Testis (tissue), 2 donors: ENCODE results near the gene TAF13.

Source experiments
- POLR2A ChIP-seq: fragments of 450-650 bp; IDR thresholded peaks from one replicate; pipeline ENCODE4 v1.6.1; 2017; ENCODE audit warnings: antibody characterized with exemption, mild to moderate bottlenecking, moderate library complexity
- TF ChIP-seq, protein P1 (sequence below), 3 experiments: fragments of 450-650 bp in 2 of 3; fragments of 200-600 bp in 1 of 3; sonication (generic) in 1 of 3; IDR thresholded peaks; one replicate each; pipeline ENCODE4 v1.5.1; 2016 to 2019; ENCODE audit warnings: antibody characterized with exemption in 3 of 3, mild to moderate bottlenecking in 2 of 3, moderate library complexity in 1 of 3

DNA sequence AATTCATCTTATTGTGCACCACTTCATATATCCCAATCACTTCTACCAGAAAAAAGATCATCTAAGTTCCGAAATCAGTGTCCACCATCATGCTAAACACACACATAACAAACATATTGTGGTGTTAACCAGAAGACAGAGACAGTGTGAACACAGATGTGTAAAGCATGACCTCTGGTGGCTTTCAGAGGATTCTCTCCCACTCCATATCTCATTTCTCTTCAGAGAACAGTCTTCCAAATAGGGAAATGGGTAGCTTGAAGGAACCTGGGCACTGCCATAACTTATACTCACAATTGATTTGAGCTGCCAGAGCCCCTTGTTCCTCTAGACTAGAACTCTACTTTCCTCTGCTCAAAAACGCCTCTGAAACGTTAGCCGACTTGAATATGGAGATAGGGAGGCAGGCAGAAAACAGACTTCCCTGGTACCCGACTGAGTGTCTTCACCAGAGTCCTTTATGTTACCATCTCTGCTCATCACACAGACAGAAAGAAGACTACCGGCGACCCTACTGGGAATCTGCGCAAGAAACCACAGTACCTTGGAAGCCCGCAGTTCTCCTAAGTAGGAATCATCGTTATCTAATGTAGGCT is 36.4 kb upstream of the TAF13 start:
- TF ChIP-seq, protein P1, sequence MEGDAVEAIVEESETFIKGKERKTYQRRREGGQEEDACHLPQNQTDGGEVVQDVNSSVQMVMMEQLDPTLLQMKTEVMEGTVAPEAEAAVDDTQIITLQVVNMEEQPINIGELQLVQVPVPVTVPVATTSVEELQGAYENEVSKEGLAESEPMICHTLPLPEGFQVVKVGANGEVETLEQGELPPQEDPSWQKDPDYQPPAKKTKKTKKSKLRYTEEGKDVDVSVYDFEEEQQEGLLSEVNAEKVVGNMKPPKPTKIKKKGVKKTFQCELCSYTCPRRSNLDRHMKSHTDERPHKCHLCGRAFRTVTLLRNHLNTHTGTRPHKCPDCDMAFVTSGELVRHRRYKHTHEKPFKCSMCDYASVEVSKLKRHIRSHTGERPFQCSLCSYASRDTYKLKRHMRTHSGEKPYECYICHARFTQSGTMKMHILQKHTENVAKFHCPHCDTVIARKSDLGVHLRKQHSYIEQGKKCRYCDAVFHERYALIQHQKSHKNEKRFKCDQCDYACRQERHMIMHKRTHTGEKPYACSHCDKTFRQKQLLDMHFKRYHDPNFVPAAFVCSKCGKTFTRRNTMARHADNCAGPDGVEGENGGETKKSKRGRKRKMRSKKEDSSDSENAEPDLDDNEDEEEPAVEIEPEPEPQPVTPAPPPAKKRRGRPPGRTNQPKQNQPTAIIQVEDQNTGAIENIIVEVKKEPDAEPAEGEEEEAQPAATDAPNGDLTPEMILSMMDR (IDR thresholded peaks at IDR 0.05) = peak in 1 of 3 experiments; percentile 20
- TF ChIP-seq POLR2A = no peak
